GM12878 (cell line): Measurements from ENCODE around the gene CHMP1A. TPM values are rescaled to one million over a fixed set of nuclear protein-coding genes. Genes with fewer than 3 reads are reported as not detected.

ENCODE experiments used
- BCL11A ChIP-seq: IDR thresholded peaks from 2 replicates; pipeline ENCODE4 v1.6.1; 2011; ENCODE audit warnings: low read depth, low read length
- CEBPZ ChIP-seq: fragments of 150-350 bp; IDR thresholded peaks from 2 replicates; pipeline ENCODE4 v1.6.1; 2016; ENCODE audit warnings: low read depth, low read length
- CHD2 ChIP-seq: IDR thresholded peaks from 2 replicates; pipeline ENCODE4 v1.6.1; 2011; ENCODE audit warnings: low read depth, low read length, improper control_type of control experiment, borderline replicate concordance
- E4F1 ChIP-seq: fragments of 450-650 bp; IDR thresholded peaks from 2 replicates; pipeline ENCODE4 v1.6.1; 2018; ENCODE audit warnings: borderline replicate concordance, mild to moderate bottlenecking; ENCODE audit not compliant: partially characterized antibody
- EZH2 ChIP-seq: IDR thresholded peaks from 2 replicates; pipeline ENCODE4 v1.6.1; 2012; ENCODE audit warnings: low read depth, mild to moderate bottlenecking, control low read depth, inconsistent platforms, low read length, borderline replicate concordance; ENCODE audit not compliant: control insufficient read depth
- NR2C2 ChIP-seq: IDR thresholded peaks from 2 replicates; pipeline ENCODE4 v1.6.1; 2011; ENCODE audit warnings: borderline replicate concordance, low read depth; ENCODE audit not compliant: control insufficient read depth, insufficient read length
- POLR2A ChIP-seq: IDR thresholded peaks from 2 replicates; pipeline ENCODE4 v1.6.1; 2011; ENCODE audit warnings: low read depth, mild to moderate bottlenecking, low read length
- SIN3A ChIP-seq: IDR thresholded peaks from 2 replicates; pipeline ENCODE4 v1.6.1; 2012; ENCODE audit warnings: low read depth, low read length, improper control_type of control experiment
- ZNF592 ChIP-seq: fragments of 450-650 bp; IDR thresholded peaks from 2 replicates; pipeline ENCODE4 v1.6.1; 2017; ENCODE audit warnings: mild to moderate bottlenecking, moderate library complexity
- polyA plus RNA-seq, 11 experiments: library from polyadenylated mRNA; depleted of rRNA in 4 of 11; unstranded in 6 of 11; stranded (reverse) in 5 of 11; fragments of >200 nt; fragmentation: Nextera tagmentation in 4 of 11; fragmentation: Illumina TruSeq in 1 of 11; extraction: Ambion mirVana in 4 of 11; extraction: Trizol in 1 of 11; gene quantifications; 1 replicate in 1 of 11; 2 replicates in 10 of 11; pipeline versions ENCODE4 v1.2.1 to v1.2.3, GENCODE V29; 2011 to 2016; ENCODE audit warnings: inconsistent platforms in 2 of 11, missing spikeins in 2 of 11, low read depth in 1 of 11
- total RNA-seq, 4 experiments: library from RNA; depleted of rRNA in 3 of 4; stranded (reverse); fragments of >200 nt in 3 of 4; fragmentation: Illumina TruSeq in 1 of 4; extraction: Trizol in 1 of 4; gene quantifications; 2 replicates each; pipeline versions ENCODE4 v1.2.1 to v1.2.3, GENCODE V29; 2013 to 2021

CHMP1A gene
- total and polyA plus RNA-seq, 10 of the 15 experiments (the other 5 are each of a cell fraction or from before 2014, with no cell fraction given): 1.0 to 86.7 (median 54.7) TPM

GRCh38 chr16:89691986-89692569 lies 34.6 kb upstream of the CHMP1A start (continued):
- TF ChIP-seq CEBPZ: no peak
- no peak for TF ChIP-seq ZNF592
- no peak for TF ChIP-seq CHD2
- TF ChIP-seq BCL11A: no peak
- no peak for TF ChIP-seq E4F1
- no peak for TF ChIP-seq NR2C2
- no peak for TF ChIP-seq SIN3A
- no peak; the same call in 1 of the 2 replicates for TF ChIP-seq POLR2A
- TF ChIP-seq EZH2: no peak
- TF ChIP-seq, all 136 proteins: peak for 0
